Liver (tissue), 9 donors: ENCODE measurements around the gene SLC22A31. TPM values are rescaled to one million over a fixed set of nuclear protein-coding genes. Genes with fewer than 3 reads are reported as not detected.
A peak's percentile ranks its signal among the peaks of the same experiment; 100 is the strongest.

Experiments used
- DNase-seq: peaks from one replicate; pipeline ENCODE4 v3.0.0-alpha.2; 2017; ENCODE audit warnings: low spot score
- H3K27ac ChIP-seq, 2 donors: one replicate each; pipeline ENCODE4 v1.7.0; 2013; ENCODE audit warnings: inconsistent platforms in 2 of 2, low read length in 2 of 2, control low read depth in 1 of 2, low read depth in 1 of 2, mild to moderate bottlenecking in 1 of 2
- H3K27me3 ChIP-seq, 4 donors: one replicate each; pipeline versions ENCODE4 v1.6.1 to v1.7.0; 2013; ENCODE audit warnings: low read length in 3 of 4, inconsistent platforms in 1 of 4, mild to moderate bottlenecking in 1 of 4, moderate library complexity in 1 of 4; ENCODE audit not compliant: control insufficient read depth in 4 of 4, insufficient read depth in 4 of 4
- H3K36me3 ChIP-seq, 4 donors: one replicate each; pipeline versions ENCODE4 v1.6.1 to v1.7.0; 2013; ENCODE audit warnings: low read length in 3 of 4, mild to moderate bottlenecking in 3 of 4, low read depth in 1 of 4, moderate library complexity in 1 of 4; ENCODE audit not compliant: control insufficient read depth in 4 of 4, insufficient read depth in 3 of 4
- H3K4me1 ChIP-seq, 4 donors: one replicate each; pipeline versions ENCODE4 v1.6.1 to v1.7.0; 2013; ENCODE audit warnings: low read length in 3 of 4, mild to moderate bottlenecking in 3 of 4, moderate library complexity in 1 of 4; ENCODE audit not compliant: control insufficient read depth in 4 of 4, insufficient read depth in 4 of 4
- H3K4me3 ChIP-seq, 3 donors: one replicate each; pipeline versions ENCODE4 v1.6.1 to v1.7.0; 2013; ENCODE audit warnings: low read length in 3 of 3, control low read depth in 1 of 3, low read depth in 1 of 3, mild to moderate bottlenecking in 1 of 3
- H3K9ac ChIP-seq, 2 donors: one replicate each; pipeline ENCODE4 v1.7.0; 2013; ENCODE audit warnings: low read length in 2 of 2, mild to moderate bottlenecking in 2 of 2, moderate library complexity in 2 of 2, control low read depth in 1 of 2, low read depth in 1 of 2
- H3K9me3 ChIP-seq, 4 donors: one replicate each; pipeline versions ENCODE4 v1.6.1 to v1.7.0; 2013; ENCODE audit warnings: low read length in 3 of 4; ENCODE audit not compliant: control insufficient read depth in 4 of 4
- ATF3 ChIP-seq: IDR thresholded peaks from 2 replicates; pipeline ENCODE4 v1.6.1; 2016; ENCODE audit warnings: antibody characterized with exemption
- CTCF ChIP-seq: fragments of 150-350 bp; IDR thresholded peaks from 2 replicates; pipeline ENCODE4 v1.5.1; 2017; ENCODE audit warnings: improper control_type of control experiment, low read depth, low read length; ENCODE audit not compliant: missing input control
- EGR1 ChIP-seq, 2 donors: IDR thresholded peaks; 2 replicates each; pipeline ENCODE4 v1.6.1; 2016 to 2018; ENCODE audit warnings: antibody characterized with exemption in 2 of 2, low read depth in 2 of 2
- FOXA2 ChIP-seq: IDR thresholded peaks from 2 replicates; pipeline ENCODE4 v1.6.1; 2016; ENCODE audit warnings: antibody characterized with exemption
- GABPA ChIP-seq, 2 donors: IDR thresholded peaks in 1 of 2; conservative IDR thresholded peaks in 1 of 2; 2 replicates each; pipeline ENCODE4 v1.6.1; 2016; ENCODE audit warnings: antibody characterized with exemption in 2 of 2, mild to moderate bottlenecking in 1 of 2, moderate library complexity in 1 of 2
- HNF4A ChIP-seq, 2 donors: conservative IDR thresholded peaks; 2 replicates each; pipeline ENCODE4 v1.6.1; 2016; ENCODE audit warnings: antibody characterized with exemption in 2 of 2, mild to moderate bottlenecking in 2 of 2
- HNF4G ChIP-seq: IDR thresholded peaks from 2 replicates; pipeline ENCODE4 v1.6.1; 2016; ENCODE audit warnings: antibody characterized with exemption
- JUND ChIP-seq, 2 donors: IDR thresholded peaks; 2 replicates each; pipeline ENCODE4 v1.6.1; 2016; ENCODE audit warnings: antibody characterized with exemption in 2 of 2
- MAX ChIP-seq: IDR thresholded peaks from 2 replicates; pipeline ENCODE4 v1.6.1; 2016; ENCODE audit warnings: antibody characterized with exemption
- NR2F2 ChIP-seq: IDR thresholded peaks from 2 replicates; pipeline ENCODE4 v1.6.1; 2016; ENCODE audit warnings: antibody characterized with exemption
- RAD21 ChIP-seq, 2 donors: IDR thresholded peaks; 2 replicates each; pipeline ENCODE4 v1.6.1; 2016; ENCODE audit warnings: antibody characterized with exemption in 2 of 2, mild to moderate bottlenecking in 2 of 2
- REST ChIP-seq: IDR thresholded peaks from 2 replicates; pipeline ENCODE4 v1.6.1; 2016; ENCODE audit warnings: antibody characterized with exemption, mild to moderate bottlenecking
- RXRA ChIP-seq, 2 donors: IDR thresholded peaks; 2 replicates each; pipeline ENCODE4 v1.6.1; 2017 to 2018; ENCODE audit warnings: antibody characterized with exemption in 2 of 2, mild to moderate bottlenecking in 1 of 2
- SP1 ChIP-seq: IDR thresholded peaks from 2 replicates; pipeline ENCODE4 v1.6.1; 2018; ENCODE audit warnings: antibody characterized with exemption, mild to moderate bottlenecking
- TAF1 ChIP-seq: conservative IDR thresholded peaks from 2 replicates; pipeline ENCODE4 v1.6.1; 2016; ENCODE audit warnings: antibody characterized with exemption, mild to moderate bottlenecking
- YY1 ChIP-seq: IDR thresholded peaks from 2 replicates; pipeline ENCODE4 v1.6.1; 2016; ENCODE audit warnings: antibody characterized with exemption, mild to moderate bottlenecking
- ZBTB33 ChIP-seq: IDR thresholded peaks from 2 replicates; pipeline ENCODE4 v1.6.1; 2016; ENCODE audit warnings: antibody characterized with exemption
- WGBS: extraction: QIAGEN DNeasy Blood & Tissue Kit; methylation state at CpG from one replicate; pipeline ENCODE4 v1.1.7; 2013; 5-methylcytosine and 5-hydroxymethylcytosine counted together
- polyA plus RNA-seq, 2 donors: library from polyadenylated mRNA; stranded (reverse) in 1 of 2; unstranded in 1 of 2; fragments of 200-250 nt in 1 of 2; fragments of >200 nt in 1 of 2; fragmentation: Nextera tagmentation in 1 of 2; extraction: Ambion mirVana in 1 of 2; gene quantifications; one replicate each; pipeline versions ENCODE4 v1.2.1 to v1.2.3, GENCODE V29; 2013 to 2015
- total RNA-seq, 2 donors: library from RNA; depleted of rRNA; stranded (reverse); fragments of >200 nt; gene quantifications; one replicate each; pipeline ENCODE4 v1.2.3, GENCODE V29; 2014
- donor health status: healthy.
- donor health status: healthy.
- donor health status: healthy.
- donor health status: healthy.
- donor health status: healthy.

The SLC22A31 gene
- total and polyA plus RNA-seq, 4 donors = 0.15 to 0.50 (median 0.48) TPM; not detected in 1

- no peaks in the 10 kb centered on the region for H3K36me3 ChIP-seq
- peak overlapping the region in 1 of 3 donors; percentile 39 for H3K4me3 ChIP-seq
- WGBS = 6% methylated on average over 19 of the region's 19 CpGs
- H3K27me3 ChIP-seq = no peaks in the 10 kb centered on the region
- H3K9me3 ChIP-seq = no peaks in the 10 kb centered on the region
- TF ChIP-seq CTCF (no peak), ATF3 (no peak), HNF4G (no peak), MAX (no peak), YY1 (no peak), FOXA2 (no peak), SP1 (no peak), GABPA (IDR thresholded peaks at IDR 0.05 in 1 of 2, conservative IDR thresholded peaks at IDR 0.05 in 1 of 2) (no peak), EGR1 (IDR thresholded peaks at IDR 0.05; ENCODE audit: low read depth in 2 of 2) (no peak), RAD21 (IDR thresholded peaks at IDR 0.05) (no peak), JUND (IDR thresholded peaks at IDR 0.05) (no peak), REST (no peak), NR2F2 (no peak), RXRA (IDR thresholded peaks at IDR 0.05) (no peak), ZBTB33 (no peak), TAF1 (no peak), HNF4A (conservative IDR thresholded peaks at IDR 0.05) (no peak)
- H3K27ac ChIP-seq = no peak overlapping the region
- H3K4me1 ChIP-seq = peaks cover 0 to 5% (median 4%) of the 10 kb centered on the region in 4 donors
- DNase-seq = no peak
- H3K9ac ChIP-seq = no peak overlapping the region
Observed at GRCh38 chr16:89191901-89192185, 8.5 kb downstream of the SLC22A31 start.
